Right atrium auricular region (tissue), 2 donors: ENCODE results near the gene TNS1. TPM values are rescaled to one million over a fixed set of nuclear protein-coding genes. Genes with fewer than 3 reads are reported as not detected.

Experiments
- DNase-seq: peaks from one replicate; pipeline ENCODE4 v3.0.0-alpha.2; 2019; ENCODE audit warnings: low spot score
- H3K27ac ChIP-seq, 2 donors: fragments of 200-600 bp; sonication (generic); 1 replicate in 1 of 2; 2 replicates in 1 of 2; pipeline ENCODE4 v1.5.1; 2016 to 2019
- H3K27me3 ChIP-seq, 2 donors: fragments of 200-600 bp; sonication (generic); one replicate each; pipeline versions ENCODE4 v1.5.1 to v1.6.0; 2017 to 2019
- H3K36me3 ChIP-seq: fragments of 200-600 bp; sonication (generic); one replicate; pipeline ENCODE4 v1.5.1; 2016
- H3K4me1 ChIP-seq, 2 donors: fragments of 200-600 bp; sonication (generic); one replicate each; pipeline versions ENCODE4 v1.5.1 to v1.6.0; 2017 to 2019
- H3K4me3 ChIP-seq, 2 donors: fragments of 200-600 bp; sonication (generic); 1 replicate in 1 of 2; 2 replicates in 1 of 2; pipeline ENCODE4 v1.5.1; 2017 to 2019; ENCODE audit warnings: mild to moderate bottlenecking in 1 of 2, moderate library complexity in 1 of 2
- H3K9me3 ChIP-seq, 2 donors: fragments of 200-600 bp; sonication (generic); one replicate each; pipeline ENCODE4 v1.5.1; 2019
- CTCF ChIP-seq, 2 donors: fragments of 200-600 bp; sonication (generic); IDR thresholded peaks; one replicate each; pipeline ENCODE4 v1.5.1; 2019; ENCODE audit warnings: antibody characterized with exemption in 2 of 2
- total RNA-seq, 2 donors: library from RNA; depleted of rRNA; stranded (reverse); fragments of >200 nt; gene quantifications; one replicate each; pipeline ENCODE4 v1.1.0, GENCODE V29; 2016

Gene TNS1
- total RNA-seq, 2 donors from 2014 or later, result 393 to 720 TPM

- Histone ChIP-seq H3K4me3 (no peak overlapping the region), H3K36me3 (peaks cover 72% of the 10 kb centered on the region), H3K4me1 (peaks cover 0 to 100% of the 10 kb centered on the region in 2 donors), H3K9me3 (no peaks in the 10 kb centered on the region), H3K27ac (peak overlapping the region; percentile 75 to 83), H3K27me3 (no peaks in the 10 kb centered on the region)
- no peak for DNase-seq
- no peak for TF ChIP-seq CTCF (IDR thresholded peaks at IDR 0.05)
These were observed 163.1 kb downstream of the TNS1 start for GRCh38 chr2:217839750-217840107.

GRCh38 chr2:217839073-217839749, 163.6 kb downstream of the TNS1 start:
- Histone ChIP-seq H3K4me1 (peaks cover 0 to 100% of the 10 kb centered on the region in 2 donors), H3K36me3 (peaks cover 72% of the 10 kb centered on the region), H3K9me3 (no peaks in the 10 kb centered on the region), H3K27me3 (no peaks in the 10 kb centered on the region), H3K4me3 (no peak overlapping the region), H3K27ac (peak overlapping the region; percentile 75 to 83)
- no peak for DNase-seq
- TF ChIP-seq CTCF (IDR thresholded peaks at IDR 0.05), result no peak

GRCh38 chr2:217838409-217838831, 164.4 kb downstream of the TNS1 start:
- no peaks in the 10 kb centered on the region for H3K9me3 ChIP-seq
- TF ChIP-seq CTCF (IDR thresholded peaks at IDR 0.05), result no peak
- H3K36me3 ChIP-seq, result peaks cover 76% of the 10 kb centered on the region
- H3K4me1 ChIP-seq, result peaks cover 0 to 99% of the 10 kb centered on the region in 2 donors
- peak overlapping the region; percentile 75 to 83 for H3K27ac ChIP-seq
- no peaks in the 10 kb centered on the region for H3K27me3 ChIP-seq
- H3K4me3 ChIP-seq, result no peak overlapping the region
- DNase-seq, result no peak

- Histone ChIP-seq H3K4me3 (no peak overlapping the region), H3K9me3 (no peaks in the 10 kb centered on the region), H3K4me1 (peaks cover 5 to 99% of the 10 kb centered on the region in 2 donors), H3K27me3 (no peaks in the 10 kb centered on the region), H3K27ac (peak overlapping the region; percentile 75 to 83), H3K36me3 (peaks cover 76% of the 10 kb centered on the region)
- no peak for TF ChIP-seq CTCF (IDR thresholded peaks at IDR 0.05)
- DNase-seq, result no peak
These were observed 165.3 kb downstream of the TNS1 start for GRCh38 chr2:217837530-217837929.

- peak overlapping the region; percentile 75 to 83 for H3K27ac ChIP-seq
- TF ChIP-seq CTCF (IDR thresholded peaks at IDR 0.05), result peak in 1 of 2 donors; percentile 46
- H3K9me3 ChIP-seq, result no peaks in the 10 kb centered on the region
- no peaks in the 10 kb centered on the region for H3K27me3 ChIP-seq
- H3K4me1 ChIP-seq, result peaks cover 5 to 99% of the 10 kb centered on the region in 2 donors
- DNase-seq, result peak; percentile 95
- no peak overlapping the region for H3K4me3 ChIP-seq
- peaks cover 76% of the 10 kb centered on the region for H3K36me3 ChIP-seq
These were observed 165.8 kb downstream of the TNS1 start for GRCh38 chr2:217836901-217837491.
